ENCODE data around the gene SMYD3.

DNA sequence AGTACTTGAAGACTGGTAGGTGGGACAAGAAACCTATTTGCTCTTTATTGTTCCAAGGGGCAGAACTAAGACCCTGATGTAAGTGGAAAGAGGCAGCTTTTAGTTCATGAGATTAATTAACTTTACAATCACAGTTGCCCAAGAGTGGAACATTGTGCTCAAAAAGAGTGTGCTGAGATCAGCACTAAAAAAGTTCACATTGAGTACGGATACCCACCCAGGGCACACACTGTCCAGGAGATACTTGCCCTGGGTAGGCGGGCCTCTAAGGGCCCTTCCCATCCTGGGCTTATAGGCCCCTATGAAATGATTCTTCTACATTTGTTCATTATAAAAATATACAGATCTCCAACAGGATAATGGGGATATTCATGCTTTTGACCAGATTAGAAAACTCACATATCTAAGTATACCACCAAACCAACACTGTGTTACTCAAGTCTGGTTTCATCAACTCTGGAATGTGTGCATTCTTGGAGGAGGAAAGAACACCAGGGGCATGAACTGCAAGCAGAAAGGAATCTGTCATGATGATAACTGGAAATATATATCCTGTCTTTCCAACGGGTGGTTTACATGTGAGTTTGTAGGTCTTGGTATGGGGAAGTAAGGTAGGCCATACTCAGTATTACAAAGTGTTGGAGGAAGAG lies 626.2 kb downstream of the SMYD3 start:
- TF ChIP-seq, protein P1, sequence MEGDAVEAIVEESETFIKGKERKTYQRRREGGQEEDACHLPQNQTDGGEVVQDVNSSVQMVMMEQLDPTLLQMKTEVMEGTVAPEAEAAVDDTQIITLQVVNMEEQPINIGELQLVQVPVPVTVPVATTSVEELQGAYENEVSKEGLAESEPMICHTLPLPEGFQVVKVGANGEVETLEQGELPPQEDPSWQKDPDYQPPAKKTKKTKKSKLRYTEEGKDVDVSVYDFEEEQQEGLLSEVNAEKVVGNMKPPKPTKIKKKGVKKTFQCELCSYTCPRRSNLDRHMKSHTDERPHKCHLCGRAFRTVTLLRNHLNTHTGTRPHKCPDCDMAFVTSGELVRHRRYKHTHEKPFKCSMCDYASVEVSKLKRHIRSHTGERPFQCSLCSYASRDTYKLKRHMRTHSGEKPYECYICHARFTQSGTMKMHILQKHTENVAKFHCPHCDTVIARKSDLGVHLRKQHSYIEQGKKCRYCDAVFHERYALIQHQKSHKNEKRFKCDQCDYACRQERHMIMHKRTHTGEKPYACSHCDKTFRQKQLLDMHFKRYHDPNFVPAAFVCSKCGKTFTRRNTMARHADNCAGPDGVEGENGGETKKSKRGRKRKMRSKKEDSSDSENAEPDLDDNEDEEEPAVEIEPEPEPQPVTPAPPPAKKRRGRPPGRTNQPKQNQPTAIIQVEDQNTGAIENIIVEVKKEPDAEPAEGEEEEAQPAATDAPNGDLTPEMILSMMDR (IDR thresholded peaks at IDR 0.05) = no peak
- TF ChIP-seq POLR2A (IDR thresholded peaks at IDR 0.05) (no peak), EP300 (IDR thresholded peaks at IDR 0.05) (no peak), POLR2AphosphoS5 (IDR thresholded peaks at IDR 0.05) (no peak)

Measured in gastroesophageal sphincter (tissue), 3 donors.